Parathyroid adenoma (tissue), 2 donors: ENCODE results near the gene ATRN.

Experiments
- H2AFZ ChIP-seq: fragments of 300-600 bp; sonication (generic); one replicate; pipeline ENCODE4 v1.7.0; 2017; ENCODE audit warnings: antibody characterized with exemption, mild to moderate bottlenecking
- H3K27ac ChIP-seq: fragments of 300-600 bp; sonication (generic); one replicate; pipeline ENCODE4 v1.7.0; 2017
- H3K27me3 ChIP-seq: fragments of 300-600 bp; sonication (generic); one replicate; pipeline ENCODE4 v1.7.0; 2017; ENCODE audit warnings: low read length; ENCODE audit not compliant: control insufficient read depth, insufficient read depth
- H3K36me3 ChIP-seq: fragments of 300-600 bp; sonication (generic); one replicate; pipeline ENCODE4 v1.7.0; 2017; ENCODE audit warnings: low read length; ENCODE audit not compliant: control insufficient read depth, insufficient read depth
- H3K4me1 ChIP-seq: fragments of 300-600 bp; sonication (generic); one replicate; pipeline ENCODE4 v1.7.0; 2017; ENCODE audit warnings: control low read depth
- H3K4me2 ChIP-seq: fragments of 300-600 bp; sonication (generic); one replicate; pipeline ENCODE4 v1.7.0; 2017; ENCODE audit warnings: low read length
- H3K4me3 ChIP-seq: fragments of 300-600 bp; sonication (generic); one replicate; pipeline ENCODE4 v1.7.0; 2017; ENCODE audit warnings: low read depth, low read length
- H3K79me2 ChIP-seq: fragments of 300-600 bp; sonication (generic); one replicate; pipeline ENCODE4 v1.7.0; 2017; ENCODE audit warnings: control low read depth
- H3K9ac ChIP-seq: fragments of 300-600 bp; sonication (generic); one replicate; pipeline ENCODE4 v1.7.0; 2017; ENCODE audit warnings: mild to moderate bottlenecking
- H3K9me3 ChIP-seq: fragments of 300-600 bp; sonication (generic); one replicate; pipeline ENCODE4 v1.7.0; 2017; ENCODE audit warnings: low read length; ENCODE audit not compliant: control insufficient read depth
- TF ChIP-seq, protein P1 (sequence below): fragments of 300-600 bp; sonication (generic); IDR thresholded peaks from one replicate; pipeline ENCODE4 v1.7.0; 2017; ENCODE audit warnings: antibody characterized with exemption, mild to moderate bottlenecking
- donor health status: primary hyperparathyroidism.

ATRN gene

DNA sequence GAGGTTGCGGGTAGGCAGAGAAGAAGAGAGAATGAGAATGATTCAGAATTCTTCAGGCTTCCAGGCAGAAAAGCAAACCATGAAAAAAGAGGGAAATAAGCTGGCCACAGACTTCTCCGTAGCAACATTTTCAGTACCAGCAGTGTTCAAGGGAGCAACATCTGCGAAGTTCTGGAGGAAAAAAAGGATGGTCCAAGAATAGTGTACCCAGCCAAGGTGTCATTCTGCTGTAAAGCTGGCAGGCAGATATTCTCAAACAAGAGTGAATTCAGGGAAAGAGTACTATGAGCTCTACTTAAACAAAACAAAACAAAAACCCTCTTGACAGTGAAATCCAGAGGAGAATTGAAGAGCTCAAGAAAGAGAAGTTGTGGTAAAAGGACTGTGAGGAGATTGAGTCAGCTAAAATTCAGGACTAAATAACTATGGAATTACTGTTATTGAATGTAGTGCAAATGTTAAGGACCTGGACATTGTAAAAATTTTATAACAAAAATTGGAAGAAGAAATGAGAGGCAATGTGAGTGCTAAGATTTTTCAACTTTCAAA, 86.5 kb downstream of the ATRN start:
- Histone ChIP-seq H3K27ac (no peak overlapping the region), H3K9me3 (no peaks in the 10 kb centered on the region), H3K79me2 (no peaks in the 10 kb centered on the region), H3K4me1 (no peaks in the 10 kb centered on the region), H3K4me2 (no peak overlapping the region), H3K4me3 (no peak overlapping the region), H3K9ac (no peak overlapping the region), H3K36me3 (no peaks in the 10 kb centered on the region), H2AFZ (no peak overlapping the region), H3K27me3 (no peaks in the 10 kb centered on the region)
- TF ChIP-seq, protein P1, sequence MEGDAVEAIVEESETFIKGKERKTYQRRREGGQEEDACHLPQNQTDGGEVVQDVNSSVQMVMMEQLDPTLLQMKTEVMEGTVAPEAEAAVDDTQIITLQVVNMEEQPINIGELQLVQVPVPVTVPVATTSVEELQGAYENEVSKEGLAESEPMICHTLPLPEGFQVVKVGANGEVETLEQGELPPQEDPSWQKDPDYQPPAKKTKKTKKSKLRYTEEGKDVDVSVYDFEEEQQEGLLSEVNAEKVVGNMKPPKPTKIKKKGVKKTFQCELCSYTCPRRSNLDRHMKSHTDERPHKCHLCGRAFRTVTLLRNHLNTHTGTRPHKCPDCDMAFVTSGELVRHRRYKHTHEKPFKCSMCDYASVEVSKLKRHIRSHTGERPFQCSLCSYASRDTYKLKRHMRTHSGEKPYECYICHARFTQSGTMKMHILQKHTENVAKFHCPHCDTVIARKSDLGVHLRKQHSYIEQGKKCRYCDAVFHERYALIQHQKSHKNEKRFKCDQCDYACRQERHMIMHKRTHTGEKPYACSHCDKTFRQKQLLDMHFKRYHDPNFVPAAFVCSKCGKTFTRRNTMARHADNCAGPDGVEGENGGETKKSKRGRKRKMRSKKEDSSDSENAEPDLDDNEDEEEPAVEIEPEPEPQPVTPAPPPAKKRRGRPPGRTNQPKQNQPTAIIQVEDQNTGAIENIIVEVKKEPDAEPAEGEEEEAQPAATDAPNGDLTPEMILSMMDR: no peak

DNA sequence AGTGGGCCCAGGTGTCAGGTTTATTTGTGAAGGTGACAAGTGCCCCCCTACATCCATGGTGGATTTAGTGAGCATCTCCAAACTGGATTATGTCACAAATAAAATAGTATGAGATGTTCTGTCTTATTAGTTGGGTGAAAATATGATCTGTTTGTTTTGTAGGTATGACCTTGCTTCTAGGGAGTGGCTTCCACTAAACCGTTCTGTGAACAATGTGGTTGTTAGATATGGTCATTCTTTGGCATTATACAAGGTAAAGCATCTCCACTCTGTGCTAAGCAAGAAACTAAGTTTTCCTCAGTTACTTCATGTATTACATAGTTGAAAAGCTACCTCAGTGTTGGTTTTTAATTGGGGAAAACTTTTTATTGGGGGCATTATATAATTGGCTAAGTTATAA, 88.4 kb downstream of the ATRN start:
- H3K9ac ChIP-seq: no peak overlapping the region
- H3K36me3 ChIP-seq: no peaks in the 10 kb centered on the region
- no peak overlapping the region for H3K4me2 ChIP-seq
- no peak overlapping the region for H2AFZ ChIP-seq
- H3K9me3 ChIP-seq: no peaks in the 10 kb centered on the region
- no peaks in the 10 kb centered on the region for H3K27me3 ChIP-seq
- no peaks in the 10 kb centered on the region for H3K4me1 ChIP-seq
- TF ChIP-seq, protein P1: no peak
- H3K27ac ChIP-seq: no peak overlapping the region
- H3K4me3 ChIP-seq: no peak overlapping the region
- H3K79me2 ChIP-seq: peaks cover 1% of the 10 kb centered on the region

- Histone ChIP-seq H3K27ac (no peak overlapping the region), H3K36me3 (no peaks in the 10 kb centered on the region), H3K4me1 (no peaks in the 10 kb centered on the region), H3K4me3 (no peak overlapping the region), H3K9me3 (no peaks in the 10 kb centered on the region), H3K27me3 (no peaks in the 10 kb centered on the region), H3K79me2 (peaks cover 6% of the 10 kb centered on the region), H2AFZ (no peak overlapping the region), H3K9ac (no peak overlapping the region), H3K4me2 (no peak overlapping the region)
- TF ChIP-seq, protein P1: no peak
Measured at GRCh38 chr20:3559637-3560036, 88.8 kb downstream of the ATRN start.

DNA sequence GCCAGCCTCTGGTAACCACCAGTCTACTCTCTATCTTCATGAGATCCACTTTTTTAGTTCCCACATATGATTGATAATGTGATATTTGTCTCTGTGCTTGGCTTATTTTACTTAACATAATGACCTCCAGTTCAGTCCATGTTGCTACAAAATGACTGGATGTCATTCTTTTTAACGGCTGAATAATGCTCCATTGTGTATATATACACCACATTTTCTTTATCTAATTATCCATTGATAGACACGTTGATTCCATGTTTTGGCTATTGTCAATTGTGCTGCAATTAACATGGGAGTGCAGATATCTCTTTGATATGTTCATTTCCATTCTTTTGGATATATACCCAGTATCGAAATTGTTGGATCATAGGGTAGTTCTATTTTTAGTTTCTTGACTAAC, 89.3 kb downstream of the ATRN start:
- H3K27ac ChIP-seq: no peak overlapping the region
- H3K36me3 ChIP-seq: no peaks in the 10 kb centered on the region
- no peaks in the 10 kb centered on the region for H3K9me3 ChIP-seq
- H3K4me1 ChIP-seq: no peaks in the 10 kb centered on the region
- no peak overlapping the region for H3K4me3 ChIP-seq
- H3K4me2 ChIP-seq: no peak overlapping the region
- TF ChIP-seq, protein P1: no peak
- no peaks in the 10 kb centered on the region for H3K27me3 ChIP-seq
- no peak overlapping the region for H3K9ac ChIP-seq
- H2AFZ ChIP-seq: no peak overlapping the region
- peaks cover 6% of the 10 kb centered on the region for H3K79me2 ChIP-seq

DNA sequence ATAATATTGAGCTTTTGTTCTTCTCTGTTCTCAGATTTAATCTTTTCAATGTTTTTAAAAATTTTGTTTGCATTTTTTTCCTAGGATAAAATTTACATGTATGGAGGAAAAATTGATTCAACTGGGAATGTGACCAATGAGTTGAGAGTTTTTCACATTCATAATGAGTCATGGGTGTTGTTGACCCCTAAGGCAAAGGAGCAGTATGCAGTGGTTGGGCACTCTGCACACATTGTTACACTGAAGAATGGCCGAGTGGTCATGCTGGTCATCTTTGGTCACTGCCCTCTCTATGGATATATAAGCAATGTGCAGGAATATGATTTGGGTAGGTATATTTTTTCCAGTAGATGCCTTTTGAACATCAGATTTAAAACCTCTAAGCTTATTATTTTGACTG, 89.8 kb downstream of the ATRN start:
- Histone ChIP-seq H3K27me3 (no peaks in the 10 kb centered on the region), H3K27ac (no peak overlapping the region), H3K9me3 (no peaks in the 10 kb centered on the region), H3K4me2 (no peak overlapping the region), H3K4me3 (no peak overlapping the region), H2AFZ (no peak overlapping the region), H3K36me3 (no peaks in the 10 kb centered on the region), H3K9ac (no peak overlapping the region), H3K4me1 (no peaks in the 10 kb centered on the region), H3K79me2 (peaks cover 6% of the 10 kb centered on the region)
- TF ChIP-seq, protein P1: no peak
